Measurements from ENCODE around the gene ETDB. TPM values are rescaled to one million over a fixed set of nuclear protein-coding genes. Genes with fewer than 3 reads are reported as not detected.
A peak's percentile ranks its signal among the peaks of the same experiment; 100 is the strongest.
"Not testable (repeated sequence)": the region's sequence is repeated elsewhere in the genome, so short reads cannot be mapped to it uniquely, and the experiment has no call there.

ETDB gene
- total RNA-seq, 2 donors from 2014 or later, result not detected

GRCh38 chrX:135109554-135109953, 10.8 kb downstream of the ETDB start:
- Mint-ChIP-seq H3K27me3 (ENCODE audit: insufficient read depth) (peaks cover 15% of the 10 kb centered on the region), H3K36me3 (ENCODE audit: low read depth) (no peaks in the 10 kb centered on the region), H3K27ac (no peak overlapping the region), H3K9me3 (peaks cover 53% of the 10 kb centered on the region), H3K4me3 (no peak overlapping the region), H3K4me1 (no peaks in the 10 kb centered on the region)
- 90 to 91% methylated on average over 2 to 3 of the region's 3 CpGs for WGBS, 2 experiments (ENCODE audit: insufficient coverage in 1 of 2, insufficient read length in 1 of 2)
- no peaks in the 10 kb centered on the region for H3K36me3 ChIP-seq (ENCODE audit: control insufficient read depth, insufficient read depth, low read length)
- no peak overlapping the region for H3K9ac ChIP-seq (ENCODE audit: extremely low read depth, low read length, poor library complexity, severe bottlenecking)
- no peaks in the 10 kb centered on the region for H3K4me1 ChIP-seq (ENCODE audit: control insufficient read depth, insufficient read depth, low read length)
- no peak overlapping the region for H3K4me3 ChIP-seq (ENCODE audit: low read length)
- TF ChIP-seq, protein P1, sequence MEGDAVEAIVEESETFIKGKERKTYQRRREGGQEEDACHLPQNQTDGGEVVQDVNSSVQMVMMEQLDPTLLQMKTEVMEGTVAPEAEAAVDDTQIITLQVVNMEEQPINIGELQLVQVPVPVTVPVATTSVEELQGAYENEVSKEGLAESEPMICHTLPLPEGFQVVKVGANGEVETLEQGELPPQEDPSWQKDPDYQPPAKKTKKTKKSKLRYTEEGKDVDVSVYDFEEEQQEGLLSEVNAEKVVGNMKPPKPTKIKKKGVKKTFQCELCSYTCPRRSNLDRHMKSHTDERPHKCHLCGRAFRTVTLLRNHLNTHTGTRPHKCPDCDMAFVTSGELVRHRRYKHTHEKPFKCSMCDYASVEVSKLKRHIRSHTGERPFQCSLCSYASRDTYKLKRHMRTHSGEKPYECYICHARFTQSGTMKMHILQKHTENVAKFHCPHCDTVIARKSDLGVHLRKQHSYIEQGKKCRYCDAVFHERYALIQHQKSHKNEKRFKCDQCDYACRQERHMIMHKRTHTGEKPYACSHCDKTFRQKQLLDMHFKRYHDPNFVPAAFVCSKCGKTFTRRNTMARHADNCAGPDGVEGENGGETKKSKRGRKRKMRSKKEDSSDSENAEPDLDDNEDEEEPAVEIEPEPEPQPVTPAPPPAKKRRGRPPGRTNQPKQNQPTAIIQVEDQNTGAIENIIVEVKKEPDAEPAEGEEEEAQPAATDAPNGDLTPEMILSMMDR (conservative IDR thresholded peaks at IDR 0.05), result no peak
- no peak overlapping the region for H3K27ac ChIP-seq (ENCODE audit: low read depth, low read length)
- DNase-seq, result no peak
- no peaks in the 10 kb centered on the region for H3K27me3 ChIP-seq (ENCODE audit: control insufficient read depth, insufficient read depth, low read length, poor library complexity, severe bottlenecking)
- H3K9me3 ChIP-seq (ENCODE audit: control insufficient read depth, low read length), result no peaks in the 10 kb centered on the region

DNA sequence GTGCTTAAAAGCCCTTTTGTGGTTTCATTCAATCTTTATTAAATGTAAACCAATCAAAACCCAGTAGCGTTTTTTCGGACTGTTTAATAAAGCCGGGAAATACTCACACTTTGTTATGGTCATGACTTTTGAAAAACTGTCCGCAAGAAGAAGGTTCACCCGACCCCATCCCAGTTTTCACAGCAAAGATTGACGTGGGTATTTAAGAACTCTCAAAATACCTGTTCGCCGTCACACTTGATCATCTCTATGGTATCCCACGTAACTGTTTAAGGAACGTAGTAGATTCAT, 20.9 kb downstream of the ETDB start:
- Mint-ChIP-seq H3K4me1 (peaks cover 6% of the 10 kb centered on the region), H3K27ac (no peak overlapping the region), H3K4me3 (peak overlapping the region; percentile 75), H3K36me3 (ENCODE audit: low read depth) (no peaks in the 10 kb centered on the region), H3K9me3 (peaks cover 58% of the 10 kb centered on the region), H3K27me3 (ENCODE audit: insufficient read depth) (peaks cover 12% of the 10 kb centered on the region)
- TF ChIP-seq, protein P1 (conservative IDR thresholded peaks at IDR 0.05), result no peak
- no peak overlapping the region for H3K4me3 ChIP-seq (ENCODE audit: low read length)
- no peaks in the 10 kb centered on the region for H3K4me1 ChIP-seq (ENCODE audit: control insufficient read depth, insufficient read depth, low read length)
- no peak overlapping the region for H3K27ac ChIP-seq (ENCODE audit: low read depth, low read length)
- H3K9ac ChIP-seq (ENCODE audit: extremely low read depth, low read length, poor library complexity, severe bottlenecking), result no peak overlapping the region
- H3K9me3 ChIP-seq (ENCODE audit: control insufficient read depth, low read length), result no peaks in the 10 kb centered on the region
- H3K36me3 ChIP-seq (ENCODE audit: control insufficient read depth, insufficient read depth, low read length), result no peaks in the 10 kb centered on the region
- 91 to 93% methylated on average over 5 to 10 of the region's 10 CpGs for WGBS, 2 experiments (ENCODE audit: insufficient coverage in 1 of 2, insufficient read length in 1 of 2)
- DNase-seq, result no peak
- H3K27me3 ChIP-seq (ENCODE audit: control insufficient read depth, insufficient read depth, low read length, poor library complexity, severe bottlenecking), result no peaks in the 10 kb centered on the region

DNA sequence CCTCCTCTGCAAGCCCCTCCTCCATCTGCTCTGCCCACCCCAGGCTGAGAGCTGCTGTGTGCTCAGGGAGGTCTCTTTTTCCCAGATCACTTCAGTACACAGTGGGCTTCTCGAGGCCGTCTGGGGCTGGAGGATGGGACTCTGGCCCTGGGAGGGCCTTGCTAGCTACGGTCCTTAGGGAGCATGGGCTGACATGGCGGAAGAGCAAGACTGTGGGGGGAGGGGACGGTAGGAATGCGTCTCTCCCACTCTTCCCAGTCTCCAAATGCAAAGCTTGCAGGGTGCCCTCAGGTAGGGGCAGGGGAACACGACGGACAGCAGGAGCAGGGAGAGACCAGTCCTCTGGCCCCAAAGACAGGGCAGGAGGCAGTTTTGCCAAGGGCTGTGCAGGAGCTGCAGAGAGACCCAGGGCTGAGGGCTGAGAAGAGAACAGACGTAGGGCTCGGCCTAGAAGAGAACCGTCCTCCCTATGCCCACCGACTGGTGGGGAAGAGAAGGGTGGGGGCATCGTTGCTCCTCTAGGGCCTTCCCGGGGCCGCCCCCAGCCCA, 23.1 kb downstream of the ETDB start:
- not testable (repeated sequence) for H3K27ac ChIP-seq (ENCODE audit: low read depth, low read length); H3K9me3 ChIP-seq (ENCODE audit: control insufficient read depth, low read length); H3K4me1 ChIP-seq (ENCODE audit: control insufficient read depth, insufficient read depth, low read length); H3K27me3 ChIP-seq (ENCODE audit: control insufficient read depth, insufficient read depth, low read length, poor library complexity, severe bottlenecking); H3K36me3 ChIP-seq (ENCODE audit: control insufficient read depth, insufficient read depth, low read length); H3K4me1 Mint-ChIP-seq; H3K36me3 Mint-ChIP-seq (ENCODE audit: low read depth)
- 28% methylated on average over 10 of the region's 15 CpGs; no CpG with 5 or more reads in 1 of the 2 experiments for WGBS, 2 experiments (ENCODE audit: insufficient coverage in 1 of 2, insufficient read length in 1 of 2)
- DNase-seq, result peak; percentile 69
- Histone ChIP-seq H3K9ac (ENCODE audit: extremely low read depth, low read length, poor library complexity, severe bottlenecking) (peak overlapping the region; percentile 15), H3K4me3 (ENCODE audit: low read length) (peak overlapping the region; percentile 74)
- Mint-ChIP-seq H3K9me3 (peaks cover 53% of the 10 kb centered on the region), H3K4me3 (peak overlapping the region; percentile 75), H3K27ac (peak overlapping the region; percentile 74), H3K27me3 (ENCODE audit: insufficient read depth) (peaks cover 13% of the 10 kb centered on the region)

- Mint-ChIP-seq H3K27me3 (ENCODE audit: insufficient read depth) (peaks cover 13% of the 10 kb centered on the region), H3K9me3 (peaks cover 63% of the 10 kb centered on the region), H3K4me1 (peaks cover 6% of the 10 kb centered on the region), H3K4me3 (no peak overlapping the region), H3K27ac (no peak overlapping the region), H3K36me3 (ENCODE audit: low read depth) (no peaks in the 10 kb centered on the region)
- Histone ChIP-seq H3K36me3 (ENCODE audit: control insufficient read depth, insufficient read depth, low read length) (no peaks in the 10 kb centered on the region), H3K4me3 (ENCODE audit: low read length) (no peak overlapping the region), H3K9ac (ENCODE audit: extremely low read depth, low read length, poor library complexity, severe bottlenecking) (no peak overlapping the region), H3K9me3 (ENCODE audit: control insufficient read depth, low read length) (no peaks in the 10 kb centered on the region), H3K4me1 (ENCODE audit: control insufficient read depth, insufficient read depth, low read length) (no peaks in the 10 kb centered on the region), H3K27me3 (ENCODE audit: control insufficient read depth, insufficient read depth, low read length, poor library complexity, severe bottlenecking) (no peaks in the 10 kb centered on the region), H3K27ac (ENCODE audit: low read depth, low read length) (no peak overlapping the region)
- TF ChIP-seq, protein P1 (conservative IDR thresholded peaks at IDR 0.05), result no peak
- 97% methylated on average over 5 of the region's 5 CpGs; no CpG with 5 or more reads in 1 of the 2 experiments for whole genome bisulfite sequencing, 2 experiments (ENCODE audit: insufficient coverage in 1 of 2, insufficient read length in 1 of 2)
- no peak for DNase-seq
Observed at GRCh38 chrX:135095715-135096114, 24.6 kb downstream of the ETDB start.
